AG09309 (cell line): ENCODE measurements around the gene IQCE.

Experiments
- DNase-seq: peaks from one replicate; pipeline ENCODE4 v3.0.0-alpha.2; 2010; ENCODE audit warnings: low read depth
- H3K4me3 ChIP-seq: 2 replicates; pipeline ENCODE4 v1.5.1; 2011; ENCODE audit warnings: mild to moderate bottlenecking, low read depth, low read length, moderate library complexity; ENCODE audit not compliant: control insufficient read depth
- CTCF ChIP-seq: IDR thresholded peaks from 2 replicates; pipeline ENCODE4 v1.5.1; 2011; ENCODE audit warnings: mild to moderate bottlenecking, low read depth, low read length, inconsistent platforms; ENCODE audit not compliant: insufficient read depth, control insufficient read depth; ENCODE audit errors: missing control alignments

Gene IQCE

DNA sequence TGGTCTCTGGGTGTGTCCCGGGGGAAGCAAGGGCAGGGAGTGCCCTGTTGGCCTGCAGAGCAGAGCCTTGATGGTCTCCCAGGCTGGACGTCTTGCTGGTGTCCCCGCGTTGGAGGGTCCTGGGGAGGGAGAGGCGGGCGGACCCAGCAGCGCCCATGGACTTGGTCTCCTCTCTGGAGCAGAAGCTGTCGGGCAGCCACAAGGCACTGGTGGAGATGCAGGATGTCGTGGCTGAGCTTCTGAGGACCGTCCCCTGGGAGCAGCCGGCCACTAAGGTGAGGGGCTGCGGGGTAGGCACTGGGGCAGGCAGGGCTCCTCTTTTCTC, 93.9 kb downstream of the IQCE start:
- no peak for DNase-seq
- no peak overlapping the region for H3K4me3 ChIP-seq
- no peak for TF ChIP-seq CTCF

DNA sequence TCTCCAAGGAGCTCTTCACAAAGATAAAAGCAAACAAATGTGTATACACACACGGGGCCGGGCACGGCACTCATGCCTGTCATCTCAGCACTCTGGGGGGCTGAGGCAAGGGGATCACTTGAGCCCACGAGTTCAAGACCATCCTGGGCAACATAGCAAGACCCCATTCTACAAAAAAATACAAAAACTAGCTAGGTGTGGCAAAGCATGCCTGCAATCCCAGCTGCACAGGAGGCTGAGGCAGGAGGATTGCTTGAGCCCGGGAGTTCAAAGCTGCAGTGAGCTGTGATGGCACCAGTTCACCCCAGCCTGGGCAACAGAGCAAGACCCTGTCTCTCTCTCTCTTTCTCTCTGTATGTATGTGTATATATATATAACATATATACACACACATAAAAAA, 95.3 kb downstream of the IQCE start:
- no peak for TF ChIP-seq CTCF
- DNase-seq: no peak
- H3K4me3 ChIP-seq: no peak overlapping the region

DNA sequence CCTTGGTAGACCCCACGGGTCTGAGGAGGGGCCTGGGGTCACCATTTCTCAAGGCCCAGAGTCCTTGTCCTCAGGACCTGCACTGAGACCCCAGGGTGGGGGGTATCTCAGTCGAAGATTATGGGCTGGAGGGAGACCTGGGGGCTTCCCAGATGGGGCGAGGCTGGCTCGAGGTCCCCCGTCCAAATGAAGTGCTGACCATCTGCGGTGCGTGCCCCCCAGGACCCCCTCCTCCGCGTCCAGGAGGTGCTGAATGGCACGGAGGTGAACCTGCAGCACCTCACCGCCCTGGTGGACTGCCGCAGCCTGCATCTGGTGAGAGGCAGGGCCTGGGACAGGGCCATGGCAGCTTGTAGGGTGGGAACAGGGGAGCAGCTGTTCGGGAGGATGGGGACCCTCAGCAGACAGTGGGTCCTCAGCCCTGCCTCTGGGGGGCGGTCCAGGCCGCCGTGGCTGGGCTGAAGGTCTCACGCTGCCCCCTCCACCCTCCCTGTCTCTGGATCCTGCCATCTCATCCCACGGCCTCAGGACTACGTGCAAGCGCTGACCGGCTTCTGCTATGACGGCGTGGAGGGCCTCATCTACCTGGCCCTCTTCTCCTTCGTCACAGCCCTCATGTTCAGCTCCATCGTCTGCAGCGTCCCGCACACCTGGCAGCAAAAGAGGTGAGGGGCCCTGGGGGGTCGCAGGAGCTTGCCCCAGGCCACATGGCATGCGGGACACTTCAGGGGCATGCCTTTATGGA, 97.3 kb downstream of the IQCE start:
- no peak overlapping the region for H3K4me3 ChIP-seq
- DNase-seq: no peak
- TF ChIP-seq CTCF: no peak

- no peak overlapping the region for H3K4me3 ChIP-seq
- no peak for TF ChIP-seq CTCF
- no peak for DNase-seq
Observed at GRCh38 chr7:2657208-2657607, 98.4 kb downstream of the IQCE start.

GRCh38 chr7:2657920-2658671, 99.3 kb downstream of the IQCE start:
- H3K4me3 ChIP-seq: no peak overlapping the region
- TF ChIP-seq CTCF: no peak
- no peak for DNase-seq

- no peak overlapping the region for H3K4me3 ChIP-seq
- TF ChIP-seq CTCF: no peak
- no peak for DNase-seq
Observed at GRCh38 chr7:2658941-2659340, 100.2 kb downstream of the IQCE start.
